ENCODE results near the gene STAT5B. TPM values are rescaled to one million over a fixed set of nuclear protein-coding genes. Genes with fewer than 3 reads are reported as not detected.

Gene STAT5B
- total and polyA plus RNA-seq, 9 of the 15 experiments (the other 6 are each of a cell fraction or from before 2014, with no cell fraction given) = 20.8 to 176 (median 92.4) TPM

GRCh38 chr17:42322382-42323267 is 46.4 kb upstream of the STAT5B start (continued):
- TF ChIP-seq, protein P1, sequence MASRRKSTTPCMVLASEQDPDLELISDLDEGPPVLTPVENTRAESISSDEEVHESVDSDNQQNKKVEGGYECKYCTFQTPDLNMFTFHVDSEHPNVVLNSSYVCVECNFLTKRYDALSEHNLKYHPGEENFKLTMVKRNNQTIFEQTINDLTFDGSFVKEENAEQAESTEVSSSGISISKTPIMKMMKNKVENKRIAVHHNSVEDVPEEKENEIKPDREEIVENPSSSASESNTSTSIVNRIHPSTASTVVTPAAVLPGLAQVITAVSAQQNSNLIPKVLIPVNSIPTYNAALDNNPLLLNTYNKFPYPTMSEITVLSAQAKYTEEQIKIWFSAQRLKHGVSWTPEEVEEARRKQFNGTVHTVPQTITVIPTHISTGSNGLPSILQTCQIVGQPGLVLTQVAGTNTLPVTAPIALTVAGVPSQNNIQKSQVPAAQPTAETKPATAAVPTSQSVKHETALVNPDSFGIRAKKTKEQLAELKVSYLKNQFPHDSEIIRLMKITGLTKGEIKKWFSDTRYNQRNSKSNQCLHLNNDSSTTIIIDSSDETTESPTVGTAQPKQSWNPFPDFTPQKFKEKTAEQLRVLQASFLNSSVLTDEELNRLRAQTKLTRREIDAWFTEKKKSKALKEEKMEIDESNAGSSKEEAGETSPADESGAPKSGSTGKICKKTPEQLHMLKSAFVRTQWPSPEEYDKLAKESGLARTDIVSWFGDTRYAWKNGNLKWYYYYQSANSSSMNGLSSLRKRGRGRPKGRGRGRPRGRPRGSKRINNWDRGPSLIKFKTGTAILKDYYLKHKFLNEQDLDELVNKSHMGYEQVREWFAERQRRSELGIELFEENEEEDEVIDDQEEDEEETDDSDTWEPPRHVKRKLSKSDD (conservative IDR thresholded peaks at IDR 0.05; ENCODE audit: low read length) = peak; percentile 77; the same call in 1 of the 2 replicates
- TF ChIP-seq ETS1 (conservative IDR thresholded peaks at IDR 0.05; ENCODE audit: control insufficient read depth, low read depth, low read length) = no peak
- no peak for TF ChIP-seq ZSCAN29 (IDR thresholded peaks at IDR 0.05)
- TF ChIP-seq KAT7 (CRISPR knock-in tag; IDR thresholded peaks at IDR 0.05; ENCODE audit: borderline replicate concordance) = 0 out of 2 replicates have a peak, but pooled peaks have one; percentile 31
- no peak for TF ChIP-seq ZBED1 (IDR thresholded peaks at IDR 0.05)
- TF ChIP-seq, protein P2, sequence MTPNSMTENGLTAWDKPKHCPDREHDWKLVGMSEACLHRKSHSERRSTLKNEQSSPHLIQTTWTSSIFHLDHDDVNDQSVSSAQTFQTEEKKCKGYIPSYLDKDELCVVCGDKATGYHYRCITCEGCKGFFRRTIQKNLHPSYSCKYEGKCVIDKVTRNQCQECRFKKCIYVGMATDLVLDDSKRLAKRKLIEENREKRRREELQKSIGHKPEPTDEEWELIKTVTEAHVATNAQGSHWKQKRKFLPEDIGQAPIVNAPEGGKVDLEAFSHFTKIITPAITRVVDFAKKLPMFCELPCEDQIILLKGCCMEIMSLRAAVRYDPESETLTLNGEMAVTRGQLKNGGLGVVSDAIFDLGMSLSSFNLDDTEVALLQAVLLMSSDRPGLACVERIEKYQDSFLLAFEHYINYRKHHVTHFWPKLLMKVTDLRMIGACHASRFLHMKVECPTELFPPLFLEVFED (CRISPR knock-in tag; conservative IDR thresholded peaks at IDR 0.05) = no peak
- TF ChIP-seq U2AF2 (optimal IDR thresholded peaks at IDR 0.05; ENCODE audit: low read depth, low read length) = no peak
- no peak for TF ChIP-seq E4F1 (CRISPR knock-in tag; IDR thresholded peaks at IDR 0.05; ENCODE audit: borderline replicate concordance)
- TF ChIP-seq POLR2A (conservative IDR thresholded peaks at IDR 0.05) = no peak
- peak; percentile 71; the same call in 1 of the 2 replicates for TF ChIP-seq GATAD2B (IDR thresholded peaks at IDR 0.05; ENCODE audit: borderline replicate concordance)
- TF ChIP-seq DACH1 (IDR thresholded peaks at IDR 0.05; ENCODE audit: partially characterized antibody) = no peak
- TF ChIP-seq SREBF1 (IDR thresholded peaks at IDR 0.05; ENCODE audit: borderline replicate concordance, low read depth, low read length) = no peak
- 0 out of 4 replicates have a peak, but pooled peaks of 1 of the 2 experiments have one; percentile 24 for TF ChIP-seq ZNF639 (CRISPR knock-in tag; conservative IDR thresholded peaks at IDR 0.05 in 1 of 2, IDR thresholded peaks at IDR 0.05 in 1 of 2)
- TF ChIP-seq ELF1 (tag; IDR thresholded peaks at IDR 0.05) = no peak
- TF ChIP-seq ZFPM2 (CRISPR knock-in tag; IDR thresholded peaks at IDR 0.05) = no peak
- no peak for TF ChIP-seq LEF1 (IDR thresholded peaks at IDR 0.05)
- TF ChIP-seq BRCA1 (IDR thresholded peaks at IDR 0.05) = no peak
- TF ChIP-seq BRCA1 (CRISPR knock-in tag; IDR thresholded peaks at IDR 0.05) = no peak

All from K562 (cell line).